ENCODE results near the gene DDHD1.

The DDHD1 gene

DNA sequence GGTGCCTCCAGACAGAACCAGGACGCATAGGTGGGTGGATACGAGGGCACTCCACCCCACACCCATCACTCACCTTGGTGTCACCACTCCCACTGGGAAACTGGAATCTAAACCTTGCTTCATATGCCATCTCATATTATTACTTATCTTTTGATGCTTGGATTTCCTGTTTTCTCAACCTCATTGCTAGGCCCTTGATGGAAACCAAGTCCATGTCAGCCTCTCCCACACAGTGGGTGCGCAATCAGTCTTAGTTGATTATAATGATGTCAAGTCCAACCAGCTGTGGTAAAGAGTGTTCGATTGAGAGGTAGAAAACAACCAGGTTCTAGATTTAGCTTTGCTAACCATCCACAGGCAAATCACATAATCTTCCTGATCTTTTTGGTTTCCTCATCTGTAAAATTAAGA lies 584 bp upstream of the DDHD1 start:
- H3K4me3 ChIP-seq (ENCODE audit: low read depth, low read length), result peak overlapping the region; percentile 75

DNA sequence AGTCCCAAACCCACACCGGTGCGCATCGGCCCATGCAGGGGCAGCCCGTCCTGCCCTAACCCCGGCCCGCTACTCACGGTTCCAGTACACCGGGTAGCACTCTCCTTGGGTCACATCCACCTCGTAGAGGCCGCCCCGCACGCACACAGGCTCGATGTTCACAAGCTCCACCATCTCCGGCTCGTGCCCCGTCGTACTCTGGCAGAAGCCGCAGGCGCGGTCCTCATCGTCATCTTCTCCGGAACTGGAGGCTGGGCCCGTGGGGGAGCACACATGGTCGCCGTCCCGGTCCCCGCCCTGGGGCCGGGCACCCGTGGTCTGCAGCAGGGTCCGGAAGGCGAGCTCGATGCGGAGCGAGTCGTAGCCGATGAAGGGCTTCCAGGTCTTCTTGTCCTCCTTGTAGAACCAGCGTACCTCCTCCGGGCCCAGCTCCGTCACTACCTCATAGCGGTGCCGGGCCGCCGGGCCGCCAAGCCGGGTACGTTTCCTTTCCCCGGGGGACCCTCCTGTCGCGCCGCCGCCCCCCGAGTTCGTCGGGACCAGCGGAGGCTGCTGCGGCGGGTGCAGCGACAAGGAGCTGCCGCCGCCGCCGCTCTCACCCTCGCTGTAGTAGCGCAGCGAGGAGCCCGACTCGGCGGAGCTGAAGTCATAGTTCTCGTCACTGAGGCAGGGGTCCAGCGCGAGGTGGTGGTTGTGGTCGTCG lies 788 bp downstream of the DDHD1 start:
- peak; percentile 57 for DNase-seq
- TF ChIP-seq, protein P1, sequence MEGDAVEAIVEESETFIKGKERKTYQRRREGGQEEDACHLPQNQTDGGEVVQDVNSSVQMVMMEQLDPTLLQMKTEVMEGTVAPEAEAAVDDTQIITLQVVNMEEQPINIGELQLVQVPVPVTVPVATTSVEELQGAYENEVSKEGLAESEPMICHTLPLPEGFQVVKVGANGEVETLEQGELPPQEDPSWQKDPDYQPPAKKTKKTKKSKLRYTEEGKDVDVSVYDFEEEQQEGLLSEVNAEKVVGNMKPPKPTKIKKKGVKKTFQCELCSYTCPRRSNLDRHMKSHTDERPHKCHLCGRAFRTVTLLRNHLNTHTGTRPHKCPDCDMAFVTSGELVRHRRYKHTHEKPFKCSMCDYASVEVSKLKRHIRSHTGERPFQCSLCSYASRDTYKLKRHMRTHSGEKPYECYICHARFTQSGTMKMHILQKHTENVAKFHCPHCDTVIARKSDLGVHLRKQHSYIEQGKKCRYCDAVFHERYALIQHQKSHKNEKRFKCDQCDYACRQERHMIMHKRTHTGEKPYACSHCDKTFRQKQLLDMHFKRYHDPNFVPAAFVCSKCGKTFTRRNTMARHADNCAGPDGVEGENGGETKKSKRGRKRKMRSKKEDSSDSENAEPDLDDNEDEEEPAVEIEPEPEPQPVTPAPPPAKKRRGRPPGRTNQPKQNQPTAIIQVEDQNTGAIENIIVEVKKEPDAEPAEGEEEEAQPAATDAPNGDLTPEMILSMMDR (IDR thresholded peaks at IDR 0.05; ENCODE audit: low read depth, low read length), result no peak

More for the DNA sequence above, 584 bp upstream of the DDHD1 start:
- Histone ChIP-seq H3K4me1 (no peaks in the 10 kb centered on the region; the same call in 1 of the 2 replicates), H3K9me3 (no peaks in the 10 kb centered on the region), H3K27me3 (no peaks in the 10 kb centered on the region), H3K36me3 (peaks cover 5% of the 10 kb centered on the region)
- TF ChIP-seq, protein P1 (IDR thresholded peaks at IDR 0.05; ENCODE audit: low read depth, low read length), result no peak
- DNase-seq, result no peak

DNA sequence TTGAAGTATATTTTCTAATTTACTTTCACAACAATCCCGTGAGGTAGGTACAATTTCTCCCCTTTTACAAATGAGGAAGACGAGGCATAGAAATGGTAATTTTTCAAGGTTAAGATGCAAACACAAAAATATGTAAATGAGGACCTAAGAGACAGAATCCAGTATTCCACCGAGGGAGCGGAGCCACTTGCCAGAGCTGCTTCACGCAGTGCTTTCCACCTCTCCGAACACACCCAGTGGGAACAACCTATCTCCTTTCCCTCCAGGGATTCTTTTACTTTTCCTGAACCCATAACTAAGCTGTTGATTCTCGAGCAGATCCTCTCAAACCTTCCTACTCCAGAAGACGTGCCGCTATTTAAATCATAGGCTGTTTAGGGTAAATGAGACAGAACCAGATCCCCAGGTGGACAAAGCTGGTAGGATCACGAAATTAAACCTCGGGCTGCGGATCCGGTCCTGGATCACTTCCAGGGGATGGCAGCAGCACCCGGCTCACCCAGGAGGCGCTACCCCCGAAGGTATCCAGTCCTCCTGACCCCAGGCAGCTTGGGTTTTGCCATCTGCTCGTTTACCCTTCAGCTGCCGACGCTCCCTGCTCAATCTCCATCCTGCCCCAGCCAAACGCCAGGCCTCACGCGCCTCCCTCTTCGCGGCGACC lies 1.5 kb downstream of the DDHD1 start:
- Histone ChIP-seq H3K9me3 (no peaks in the 10 kb centered on the region), H3K27me3 (no peaks in the 10 kb centered on the region), H3K36me3 (peaks cover 5% of the 10 kb centered on the region), H3K4me1 (no peaks in the 10 kb centered on the region; the same call in 1 of the 2 replicates), H3K4me3 (ENCODE audit: low read depth, low read length) (peak overlapping the region; percentile 75)
- TF ChIP-seq, protein P1 (IDR thresholded peaks at IDR 0.05; ENCODE audit: low read depth, low read length), result peak; percentile 33
- peak; percentile 73 for DNase-seq

More for the DNA sequence above, 788 bp downstream of the DDHD1 start:
- H3K9me3 ChIP-seq, result no peaks in the 10 kb centered on the region
- no peaks in the 10 kb centered on the region for H3K27me3 ChIP-seq
- peak overlapping the region; percentile 75 for H3K4me3 ChIP-seq (ENCODE audit: low read depth, low read length)
- no peaks in the 10 kb centered on the region; the same call in 1 of the 2 replicates for H3K4me1 ChIP-seq
- H3K36me3 ChIP-seq, result peaks cover 5% of the 10 kb centered on the region

DNA sequence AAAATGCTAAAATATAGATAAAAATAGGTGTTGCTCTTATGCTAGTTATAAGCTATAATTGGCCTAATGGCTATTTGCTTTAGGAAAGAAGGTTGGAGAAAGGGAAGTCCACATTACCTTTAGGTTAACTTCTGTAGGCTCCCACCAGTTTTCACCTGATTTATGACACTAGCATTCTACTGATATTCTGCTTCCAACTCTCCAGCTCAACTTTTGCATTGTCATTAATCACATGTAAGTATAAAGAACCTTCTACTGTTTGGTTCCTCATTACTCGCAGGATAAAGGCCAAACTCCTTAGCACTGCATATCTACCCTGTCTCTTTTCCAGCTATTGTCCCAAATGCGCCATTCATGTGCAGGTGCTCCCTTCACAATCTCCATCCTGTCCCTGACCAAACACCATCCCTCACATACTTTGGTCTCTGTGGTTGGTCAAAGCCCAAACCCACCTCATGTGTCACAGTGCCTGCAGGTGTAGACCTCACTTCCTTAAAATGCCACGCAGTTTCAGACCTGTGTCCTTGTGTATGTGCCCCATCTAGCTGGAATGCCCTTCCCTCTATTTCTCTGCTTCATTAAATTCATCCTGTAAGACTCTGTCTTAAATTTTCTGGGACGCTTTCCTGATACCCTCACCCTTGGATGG lies 3.3 kb downstream of the DDHD1 start:
- TF ChIP-seq, protein P1 (IDR thresholded peaks at IDR 0.05; ENCODE audit: low read depth, low read length), result no peak
- DNase-seq, result no peak
- H3K4me3 ChIP-seq (ENCODE audit: low read depth, low read length), result peak overlapping the region; percentile 75
- H3K9me3 ChIP-seq, result no peaks in the 10 kb centered on the region
- no peaks in the 10 kb centered on the region; the same call in 1 of the 2 replicates for H3K4me1 ChIP-seq
- no peaks in the 10 kb centered on the region for H3K27me3 ChIP-seq
- H3K36me3 ChIP-seq, result peaks cover 5% of the 10 kb centered on the region

DNA sequence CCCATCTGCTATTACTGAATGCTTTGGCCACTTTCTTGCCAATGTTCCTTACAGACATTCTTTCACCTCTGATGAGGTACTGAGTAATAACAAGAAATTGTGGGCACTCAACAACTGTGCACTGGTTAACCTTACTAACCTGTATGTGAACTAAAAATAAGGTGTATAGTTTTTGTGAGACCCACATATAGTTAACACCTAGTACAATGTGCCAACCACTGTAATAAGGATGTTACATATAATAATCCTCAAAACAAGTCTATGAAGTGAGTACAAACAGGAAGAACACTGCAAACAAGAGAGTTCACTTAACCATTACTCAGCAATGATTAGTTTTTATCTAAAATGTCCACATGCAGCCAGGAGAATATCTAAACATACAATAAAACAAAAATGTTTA lies 4.5 kb downstream of the DDHD1 start:
- TF ChIP-seq, protein P1 (IDR thresholded peaks at IDR 0.05; ENCODE audit: low read depth, low read length), result no peak
- Histone ChIP-seq H3K4me1 (no peaks in the 10 kb centered on the region; the same call in 1 of the 2 replicates), H3K9me3 (no peaks in the 10 kb centered on the region), H3K27me3 (no peaks in the 10 kb centered on the region), H3K36me3 (peaks cover 5% of the 10 kb centered on the region), H3K4me3 (ENCODE audit: low read depth, low read length) (no peak overlapping the region)
- no peak for DNase-seq

Measured in BE2C (cell line).